Endothelial cell (in vitro differentiated cells): Measurements from ENCODE around the gene DOC2B. TPM values are rescaled to one million over a fixed set of nuclear protein-coding genes. Genes with fewer than 3 reads are reported as not detected.

Source experiments
- DNase-seq: peaks from one replicate; pipeline ENCODE4 v3.0.0; 2021; ENCODE audit warnings: low spot score
- H3K27ac Mint-ChIP-seq: one replicate; pipeline ENCODE4 v1.8.0; 2021; ENCODE audit warnings: mixed read lengths, inconsistent platforms; ENCODE audit not compliant: unreplicated experiment
- H3K27me3 Mint-ChIP-seq: one replicate; pipeline ENCODE4 v1.8.0; 2021; ENCODE audit warnings: mild to moderate bottlenecking, moderate library complexity, mixed read lengths, inconsistent platforms; ENCODE audit not compliant: unreplicated experiment
- H3K36me3 Mint-ChIP-seq: one replicate; pipeline ENCODE4 v1.8.0; 2021; ENCODE audit warnings: mild to moderate bottlenecking, low read depth, mixed read lengths, inconsistent platforms; ENCODE audit not compliant: unreplicated experiment
- H3K4me1 Mint-ChIP-seq: one replicate; pipeline ENCODE4 v1.8.0; 2021; ENCODE audit warnings: mild to moderate bottlenecking, mixed read lengths, inconsistent platforms; ENCODE audit not compliant: unreplicated experiment
- H3K4me3 Mint-ChIP-seq: one replicate; pipeline ENCODE4 v1.8.0; 2021; ENCODE audit warnings: mild to moderate bottlenecking, mixed read lengths, inconsistent platforms; ENCODE audit not compliant: unreplicated experiment
- H3K9me3 Mint-ChIP-seq: one replicate; pipeline ENCODE4 v1.8.0; 2021; ENCODE audit warnings: mixed read lengths, inconsistent platforms; ENCODE audit not compliant: unreplicated experiment
- CTCF ChIP-seq: fragments of 200-600 bp; sonication (generic); IDR thresholded peaks from one replicate; pipeline ENCODE4 v1.5.0; 2021; ENCODE audit warnings: antibody characterized with exemption; ENCODE audit not compliant: unreplicated experiment
- total RNA-seq: library from RNA; stranded (reverse); fragmentation: NEBNext Ultra II Directional; extraction: Animal tissue kit (Norgen Biotek cat#: 25700); gene quantifications from one replicate; pipeline ENCODE4 v1.2.1, GENCODE V29; 2021; ENCODE audit not compliant: unreplicated experiment

The DOC2B gene
- total RNA-seq, 1 donor from 2014 or later: 0.33 TPM

- Mint-ChIP-seq H3K27me3 (peaks cover 3% of the 10 kb centered on the region), H3K27ac (no peak overlapping the region), H3K4me1 (no peaks in the 10 kb centered on the region), H3K9me3 (no peaks in the 10 kb centered on the region), H3K36me3 (no peaks in the 10 kb centered on the region), H3K4me3 (no peak overlapping the region)
- DNase-seq: peak; percentile 1
- no peak for TF ChIP-seq CTCF
Measured at GRCh38 chr17:149897-150584, 31.4 kb downstream of the DOC2B start.

GRCh38 chr17:149231-149630 lies 32.2 kb downstream of the DOC2B start:
- Mint-ChIP-seq H3K27me3 (peaks cover 3% of the 10 kb centered on the region), H3K36me3 (no peaks in the 10 kb centered on the region), H3K4me1 (no peaks in the 10 kb centered on the region), H3K4me3 (no peak overlapping the region), H3K27ac (no peak overlapping the region), H3K9me3 (no peaks in the 10 kb centered on the region)
- peak; percentile 2 for DNase-seq
- no peak for TF ChIP-seq CTCF

- H3K4me1 Mint-ChIP-seq: no peaks in the 10 kb centered on the region
- peaks cover 3% of the 10 kb centered on the region for H3K27me3 Mint-ChIP-seq
- no peaks in the 10 kb centered on the region for H3K36me3 Mint-ChIP-seq
- H3K4me3 Mint-ChIP-seq: no peak overlapping the region
- no peaks in the 10 kb centered on the region for H3K9me3 Mint-ChIP-seq
- DNase-seq: peak; percentile 2
- TF ChIP-seq CTCF: no peak
- H3K27ac Mint-ChIP-seq: no peak overlapping the region
Measured at GRCh38 chr17:148757-149156, 32.7 kb downstream of the DOC2B start.

- Mint-ChIP-seq H3K27me3 (peaks cover 5% of the 10 kb centered on the region), H3K9me3 (no peaks in the 10 kb centered on the region), H3K27ac (no peak overlapping the region), H3K4me3 (no peak overlapping the region), H3K4me1 (no peaks in the 10 kb centered on the region), H3K36me3 (no peaks in the 10 kb centered on the region)
- DNase-seq: peak; percentile 2
- TF ChIP-seq CTCF: no peak
Measured at GRCh38 chr17:147796-148740, 33.4 kb downstream of the DOC2B start.
